ENCODE data around the gene DOK3.

DOK3 gene

GRCh38 chr5:177479774-177480173, 29.9 kb downstream of the DOK3 start:
- no peak for DNase-seq

GRCh38 chr5:177478711-177479646, 30.6 kb downstream of the DOK3 start:
- no peak for DNase-seq

GRCh38 chr5:177477701-177478477, 31.7 kb downstream of the DOK3 start:
- DNase-seq = no peak

- DNase-seq = no peak
Measured at GRCh38 chr5:177476531-177477233, 32.9 kb downstream of the DOK3 start.

- no peak for DNase-seq
Measured at GRCh38 chr5:177475563-177476427, 33.8 kb downstream of the DOK3 start.

- no peak for DNase-seq
Measured at GRCh38 chr5:177474846-177475562, 34.6 kb downstream of the DOK3 start.

GRCh38 chr5:177474002-177474476, 35.6 kb downstream of the DOK3 start:
- no peak for DNase-seq

- DNase-seq = peak; percentile 24
Measured at GRCh38 chr5:177473443-177474001, 36.1 kb downstream of the DOK3 start, which contains the start of gene DBN1. Gene DBN1 (minus strand): TSS chr5:177473634. CDS start chr5:177473521, 113 bp downstream.

- no peak for DNase-seq
Measured at GRCh38 chr5:177472460-177473442, 36.9 kb downstream of the DOK3 start.

GRCh38 chr5:177471610-177472356, 37.8 kb downstream of the DOK3 start:
- DNase-seq = no peak

GRCh38 chr5:177470759-177471536, 38.7 kb downstream of the DOK3 start:
- no peak for DNase-seq

- no peak for DNase-seq
Measured at GRCh38 chr5:177469750-177470525, 39.7 kb downstream of the DOK3 start.

GRCh38 chr5:177468685-177469628, 40.7 kb downstream of the DOK3 start:
- DNase-seq = no peak

- DNase-seq = no peak
Measured at GRCh38 chr5:177468329-177468684, 41.3 kb downstream of the DOK3 start.

GRCh38 chr5:177467436-177467835, 42.2 kb downstream of the DOK3 start:
- no peak for DNase-seq

GRCh38 chr5:177466861-177467260, 42.8 kb downstream of the DOK3 start:
- no peak for DNase-seq
